Dendritic cell treated with granulocyte-macrophage colony-stimulating factor and Interleukin-4, amounts not matched to agents 40 ng/mL and 50 ng/mL, for 4 days (primary cell): ENCODE data around the gene SP110.
"Not testable (repeated sequence)": the region's sequence is repeated elsewhere in the genome, so short reads cannot be mapped to it uniquely, and the experiment has no call there.

Experiments used
- H3K27ac Mint-ChIP-seq: one replicate; pipeline ENCODE4 v1.8.0; 2022; ENCODE audit warnings: mild to moderate bottlenecking, mixed read lengths
- H3K27me3 Mint-ChIP-seq: one replicate; pipeline ENCODE4 v1.8.0; 2022; ENCODE audit warnings: mild to moderate bottlenecking, mixed read lengths
- H3K36me3 Mint-ChIP-seq: one replicate; pipeline ENCODE4 v1.8.0; 2022; ENCODE audit warnings: low read depth, mixed read lengths
- H3K4me1 Mint-ChIP-seq: one replicate; pipeline ENCODE4 v1.8.0; 2022; ENCODE audit warnings: low read depth, mixed read lengths
- H3K4me3 Mint-ChIP-seq: one replicate; pipeline ENCODE4 v1.8.0; 2022; ENCODE audit warnings: mild to moderate bottlenecking, moderate library complexity, mixed read lengths
- H3K9me3 Mint-ChIP-seq: one replicate; pipeline ENCODE4 v1.8.0; 2022; ENCODE audit warnings: mixed read lengths
- intact Hi-C: fragments of 100-400 bp; cut with micrococcal nuclease; formaldehyde crosslinking; loops from one replicate; pipeline ENCODE4 v1.15.0; 2022

SP110 gene

DNA sequence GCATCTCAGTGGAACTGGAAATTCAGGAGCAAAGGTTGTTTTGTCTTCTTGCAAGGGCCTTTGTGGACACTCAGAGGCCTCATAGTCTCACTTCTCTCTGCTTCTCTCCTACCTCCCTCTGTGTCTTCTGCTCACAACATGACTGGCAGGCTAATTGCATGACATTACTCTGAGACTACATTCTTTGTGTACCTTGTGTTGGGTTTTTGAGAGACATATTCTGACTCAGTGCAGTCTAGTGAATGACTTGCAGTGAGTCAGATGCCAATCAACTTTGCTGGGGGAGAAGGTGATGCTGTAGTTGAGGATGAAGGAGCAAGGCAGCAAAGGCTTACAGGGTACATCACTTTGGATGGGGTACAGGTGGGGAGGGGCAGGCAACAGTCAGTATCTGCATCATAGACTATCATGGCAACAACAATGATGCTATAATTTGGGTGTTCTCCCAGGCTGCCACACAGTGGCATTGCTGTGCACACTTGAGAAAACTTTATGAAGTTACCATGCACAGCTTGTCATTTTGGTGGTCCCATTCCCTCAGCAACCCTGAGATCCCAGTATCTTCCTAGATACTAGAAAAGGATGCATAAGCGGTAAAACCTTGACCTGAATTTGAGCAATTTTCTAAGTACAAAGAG, 81.8 kb downstream of the SP110 start:
- H3K27ac Mint-ChIP-seq, result no peak overlapping the region
- H3K9me3 Mint-ChIP-seq, result peaks cover 28% of the 10 kb centered on the region
- peaks cover 13% of the 10 kb centered on the region for H3K4me1 Mint-ChIP-seq
- no peak overlapping the region for H3K4me3 Mint-ChIP-seq
- intact Hi-C loops, result no loop called here
- H3K27me3 Mint-ChIP-seq, result no peaks in the 10 kb centered on the region
- H3K36me3 Mint-ChIP-seq, result peaks cover 22% of the 10 kb centered on the region

DNA sequence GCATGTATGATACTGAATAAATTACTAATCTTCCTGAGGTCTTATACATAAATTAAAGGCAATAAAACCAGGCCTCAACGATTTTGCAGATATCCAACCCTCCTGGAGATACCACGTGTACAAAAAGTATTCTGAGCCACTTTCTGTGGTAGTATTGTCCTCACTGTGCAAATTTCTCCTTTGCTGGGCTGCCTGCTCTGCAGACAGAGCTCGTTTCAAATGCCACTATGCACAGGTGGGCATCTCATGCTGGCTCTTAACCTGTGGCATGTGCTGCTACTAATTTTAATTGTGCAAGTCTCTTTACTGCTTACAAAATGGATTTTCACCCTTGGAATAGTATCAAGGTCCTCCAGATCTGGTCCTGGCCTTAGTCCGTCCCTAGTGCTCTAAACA, 84.7 kb downstream of the SP110 start:
- Mint-ChIP-seq H3K36me3 (peaks cover 5% of the 10 kb centered on the region), H3K4me1 (peaks cover 13% of the 10 kb centered on the region), H3K27me3 (no peaks in the 10 kb centered on the region), H3K27ac (no peak overlapping the region), H3K9me3 (peaks cover 7% of the 10 kb centered on the region), H3K4me3 (no peak overlapping the region)
- intact Hi-C loops, result no loop called here

DNA sequence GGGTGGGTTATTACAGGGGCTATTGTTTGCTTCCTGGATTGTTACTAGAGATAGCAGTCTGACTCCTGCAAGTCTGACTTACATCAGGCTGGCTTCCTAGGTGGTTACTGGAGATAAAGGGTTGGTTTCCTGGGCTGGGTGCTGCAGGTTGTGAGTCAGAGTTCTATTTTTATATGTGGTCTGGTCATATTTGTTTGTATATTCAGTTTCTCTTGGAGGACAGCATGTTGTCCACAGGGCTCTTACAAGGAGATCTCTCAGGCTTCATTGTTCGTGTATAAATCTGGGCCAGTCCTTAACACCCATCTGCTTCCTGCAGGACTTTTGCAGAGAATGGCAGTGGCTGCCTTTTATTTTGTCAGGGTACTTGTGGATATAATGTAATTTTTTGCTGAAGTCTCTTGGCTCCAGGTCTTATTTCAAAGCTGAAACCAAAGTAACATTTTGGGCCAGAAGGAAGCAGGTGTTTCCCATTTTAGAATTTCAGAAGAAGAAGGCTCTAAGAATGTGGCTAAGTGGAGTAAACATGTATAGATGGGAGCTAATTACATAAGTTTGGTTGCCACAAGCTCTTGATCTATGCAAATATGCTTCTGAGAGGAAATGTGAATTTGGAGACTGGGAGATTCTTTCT, 85.2 kb downstream of the SP110 start:
- peaks cover 1% of the 10 kb centered on the region for H3K9me3 Mint-ChIP-seq
- H3K4me1 Mint-ChIP-seq, result peaks cover 13% of the 10 kb centered on the region
- no peak overlapping the region for H3K4me3 Mint-ChIP-seq
- H3K27ac Mint-ChIP-seq, result no peak overlapping the region
- no peaks in the 10 kb centered on the region for H3K36me3 Mint-ChIP-seq
- H3K27me3 Mint-ChIP-seq, result no peaks in the 10 kb centered on the region
- intact Hi-C loops, result no loop called here

DNA sequence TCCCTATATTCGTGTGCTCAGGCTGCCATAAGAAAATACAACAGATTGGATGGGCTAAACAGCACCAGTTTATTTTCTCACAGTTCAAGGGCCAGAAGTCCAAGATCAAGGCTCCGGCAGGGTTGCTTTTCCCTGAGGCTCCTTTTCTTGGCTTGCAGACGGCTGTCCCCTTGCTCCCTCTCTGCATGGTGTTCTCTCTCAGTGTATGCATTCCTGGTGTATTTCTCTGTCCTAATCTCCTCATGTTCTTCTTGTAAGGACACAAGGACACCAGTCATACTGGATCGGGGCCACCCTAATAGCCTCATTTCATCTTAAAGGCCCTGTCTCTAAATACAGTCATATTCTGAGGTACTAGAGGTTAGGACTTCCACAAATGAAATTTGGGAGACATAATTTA, 88.4 kb downstream of the SP110 start:
- Mint-ChIP-seq H3K4me1 (peaks cover 15% of the 10 kb centered on the region), H3K36me3 (no peaks in the 10 kb centered on the region)

DNA sequence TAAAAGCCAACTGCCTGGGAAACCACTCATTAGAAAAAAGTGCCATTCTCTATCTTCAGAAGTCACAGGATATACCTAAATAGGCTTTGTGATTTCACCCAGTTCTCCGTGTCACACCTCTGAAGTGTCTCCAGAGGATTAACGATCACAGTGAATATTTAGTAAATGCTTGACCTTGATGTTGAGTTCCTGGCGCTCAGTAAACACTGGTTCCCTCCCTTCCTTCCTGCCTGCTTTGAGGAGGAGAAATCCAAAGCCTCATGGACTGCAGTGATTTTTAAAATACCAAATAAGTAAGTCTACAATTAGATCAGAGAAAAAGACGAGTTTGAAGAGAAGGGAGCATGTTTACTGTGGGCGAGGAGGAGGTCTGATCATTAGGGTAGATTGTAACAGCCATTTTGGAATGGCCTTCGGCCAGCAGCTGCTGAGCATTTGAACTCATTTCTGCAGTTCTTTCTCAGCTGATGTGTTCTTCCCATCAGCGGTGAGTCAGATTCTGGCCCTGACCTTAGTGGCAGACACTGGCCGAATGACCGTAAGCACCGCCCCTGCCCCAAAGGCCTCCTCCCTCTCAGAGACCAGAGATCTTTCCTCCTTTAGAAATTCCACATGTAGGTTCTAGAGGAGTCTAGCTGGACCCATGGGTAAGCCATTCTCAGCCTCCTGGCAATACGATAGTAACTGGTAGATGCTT, 89.0 kb downstream of the SP110 start:
- Mint-ChIP-seq H3K4me1 (peaks cover 19% of the 10 kb centered on the region), H3K27ac (no peak overlapping the region), H3K36me3 (no peaks in the 10 kb centered on the region), H3K9me3 (no peaks in the 10 kb centered on the region), H3K27me3 (no peaks in the 10 kb centered on the region), H3K4me3 (no peak overlapping the region)
- intact Hi-C loops, result no loop called here

More for the DNA sequence above, 88.4 kb downstream of the SP110 start:
- no peak overlapping the region for H3K4me3 Mint-ChIP-seq
- H3K9me3 Mint-ChIP-seq, result no peaks in the 10 kb centered on the region
- no peaks in the 10 kb centered on the region for H3K27me3 Mint-ChIP-seq
- intact Hi-C loops, result no loop called here
- no peak overlapping the region for H3K27ac Mint-ChIP-seq

DNA sequence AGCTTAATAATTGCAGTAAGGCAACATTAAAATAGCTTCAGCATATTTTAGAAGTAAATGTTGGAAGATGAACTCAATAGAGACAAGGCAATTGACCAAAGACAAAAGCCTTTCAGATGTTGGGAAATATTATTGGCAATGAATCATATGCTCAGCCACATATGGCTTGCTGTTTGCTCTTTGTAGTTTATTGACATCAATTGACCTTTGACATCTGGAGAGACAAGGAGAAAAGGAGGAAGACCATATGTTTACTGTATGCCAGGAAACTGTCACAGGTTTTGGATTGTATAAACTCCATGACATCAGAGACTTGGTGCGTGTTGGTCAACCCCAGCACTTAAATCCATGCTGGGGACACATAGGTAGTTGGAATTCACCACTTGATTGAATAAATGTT, 90.4 kb downstream of the SP110 start:
- no peaks in the 10 kb centered on the region for H3K27me3 Mint-ChIP-seq
- intact Hi-C loops, result no loop called here
- no peaks in the 10 kb centered on the region for H3K9me3 Mint-ChIP-seq
- no peaks in the 10 kb centered on the region for H3K36me3 Mint-ChIP-seq
- no peak overlapping the region for H3K27ac Mint-ChIP-seq
- no peak overlapping the region for H3K4me3 Mint-ChIP-seq
- H3K4me1 Mint-ChIP-seq, result peaks cover 34% of the 10 kb centered on the region

DNA sequence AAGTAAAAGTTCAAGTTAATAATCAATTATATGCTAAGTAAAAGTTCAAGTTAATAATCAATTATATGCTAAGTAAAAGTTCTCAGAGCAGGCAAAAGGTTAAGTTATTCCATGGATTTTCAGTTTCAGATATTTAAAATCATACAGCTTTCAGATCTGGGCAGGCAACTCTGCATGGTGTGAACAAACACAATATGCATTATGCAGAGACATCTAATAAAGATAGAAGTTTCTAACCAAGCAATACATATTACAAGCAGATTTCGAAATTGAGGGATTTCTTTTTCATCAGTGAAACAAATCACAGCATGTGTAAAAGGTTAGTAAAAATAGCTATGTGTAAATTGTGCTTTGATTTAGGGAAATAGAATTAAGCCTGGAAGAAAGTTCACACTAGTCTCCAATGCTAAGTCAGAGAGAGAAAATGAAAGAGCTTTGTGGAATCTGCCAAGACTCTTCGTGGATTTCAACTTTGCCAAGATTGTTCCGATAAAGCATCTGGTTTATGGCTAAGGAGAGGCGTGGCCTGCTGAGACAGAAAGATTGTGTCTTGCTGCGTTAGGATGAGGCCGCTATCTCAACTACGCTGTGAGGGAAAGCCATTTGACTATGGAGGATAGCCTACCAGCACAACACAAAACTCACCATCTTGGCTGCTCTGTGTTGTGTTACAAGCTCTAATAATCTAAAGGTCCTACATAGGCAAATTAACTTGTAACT, 91.0 kb downstream of the SP110 start:
- no peaks in the 10 kb centered on the region for H3K27me3 Mint-ChIP-seq
- no peak overlapping the region for H3K4me3 Mint-ChIP-seq
- no peaks in the 10 kb centered on the region for H3K9me3 Mint-ChIP-seq
- no peak overlapping the region for H3K27ac Mint-ChIP-seq
- H3K4me1 Mint-ChIP-seq, result peaks cover 38% of the 10 kb centered on the region
- intact Hi-C loops, result no loop called here
- no peaks in the 10 kb centered on the region for H3K36me3 Mint-ChIP-seq

DNA sequence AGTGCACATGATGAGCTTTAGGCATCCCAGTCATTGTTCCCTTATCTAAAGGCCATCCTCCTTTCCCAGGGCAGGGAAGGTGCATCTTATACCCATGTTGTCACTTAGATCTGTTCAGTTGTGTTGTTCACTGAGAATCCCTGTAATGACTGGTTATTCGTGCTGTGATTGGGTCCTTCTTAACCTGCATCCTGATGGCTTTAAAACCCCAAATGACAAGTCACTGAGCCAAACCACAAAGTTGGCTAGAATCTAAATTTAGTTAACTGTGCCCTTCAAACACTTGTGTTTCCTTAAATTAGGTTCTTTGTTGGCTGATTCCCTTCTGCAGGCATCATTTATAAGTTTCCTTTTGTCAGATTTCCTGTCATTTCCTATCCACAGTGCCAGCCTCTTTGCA, 92.6 kb downstream of the SP110 start:
- intact Hi-C loops, result no loop called here
- peaks cover 38% of the 10 kb centered on the region for H3K4me1 Mint-ChIP-seq
- H3K27ac Mint-ChIP-seq, result no peak overlapping the region
- H3K36me3 Mint-ChIP-seq, result no peaks in the 10 kb centered on the region
- H3K4me3 Mint-ChIP-seq, result no peak overlapping the region
- no peaks in the 10 kb centered on the region for H3K27me3 Mint-ChIP-seq
- H3K9me3 Mint-ChIP-seq, result no peaks in the 10 kb centered on the region

DNA sequence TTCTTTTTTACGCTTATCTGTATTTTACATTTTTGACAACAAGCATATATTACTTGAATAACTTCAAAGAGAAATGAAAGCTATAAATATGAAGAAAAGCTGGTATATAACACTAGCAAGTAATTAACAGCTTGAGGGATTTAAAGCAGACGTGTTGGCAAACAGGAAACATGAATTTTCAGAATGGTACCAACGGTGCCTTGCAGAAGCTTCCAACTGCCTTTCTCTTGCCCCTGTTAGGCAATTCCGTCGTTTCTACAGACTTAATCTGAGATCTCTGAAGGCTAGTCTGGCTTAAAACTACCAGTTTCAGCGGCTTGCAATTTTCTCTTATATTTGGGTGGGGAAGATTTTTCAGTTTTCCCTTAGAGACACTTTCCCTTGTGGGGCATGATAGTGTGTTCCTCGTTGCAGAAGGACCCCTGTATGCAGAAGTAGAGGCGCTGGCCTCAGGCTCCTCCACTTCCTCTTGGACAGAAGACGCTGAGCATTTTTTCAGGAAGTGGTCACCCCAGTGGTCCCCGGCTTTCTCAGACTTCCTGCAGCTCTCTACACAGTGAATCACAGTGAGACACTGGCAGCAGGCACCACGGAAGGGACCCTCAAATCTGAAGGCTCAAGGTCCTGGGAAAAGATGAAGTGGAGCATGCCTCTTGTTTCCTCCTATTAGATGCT, 94.9 kb downstream of the SP110 start:
- intact Hi-C loops, result no loop called here
- Mint-ChIP-seq H3K36me3 (no peaks in the 10 kb centered on the region), H3K4me1 (peaks cover 45% of the 10 kb centered on the region), H3K9me3 (peaks cover 21% of the 10 kb centered on the region), H3K27me3 (no peaks in the 10 kb centered on the region), H3K4me3 (peak overlapping the region; percentile 48), H3K27ac (peak overlapping the region; percentile 65)

DNA sequence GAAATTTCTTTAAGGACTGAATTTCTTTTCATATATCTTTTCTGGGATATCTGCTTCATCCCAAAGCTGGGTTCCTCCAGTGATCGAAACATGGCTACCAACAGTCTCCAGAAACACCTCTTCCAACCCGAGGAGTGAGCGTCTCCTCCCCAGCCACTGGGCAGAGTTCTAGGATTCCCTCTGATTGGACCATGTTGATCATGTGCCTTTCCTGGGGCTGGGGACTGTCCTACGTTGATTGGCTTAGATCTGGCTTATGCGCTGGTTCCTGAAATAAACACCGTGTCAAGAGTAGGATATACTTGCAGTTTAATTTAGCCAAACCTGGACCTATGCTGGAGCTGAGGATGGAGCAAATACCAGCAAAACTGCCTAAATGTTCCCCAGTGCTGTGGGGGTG, 95.5 kb downstream of the SP110 start:
- no peak overlapping the region for H3K4me3 Mint-ChIP-seq
- no peak overlapping the region for H3K27ac Mint-ChIP-seq
- peaks cover 27% of the 10 kb centered on the region for H3K9me3 Mint-ChIP-seq
- intact Hi-C loops, result no loop called here
- no peaks in the 10 kb centered on the region for H3K27me3 Mint-ChIP-seq
- peaks cover 42% of the 10 kb centered on the region for H3K4me1 Mint-ChIP-seq
- H3K36me3 Mint-ChIP-seq, result no peaks in the 10 kb centered on the region

DNA sequence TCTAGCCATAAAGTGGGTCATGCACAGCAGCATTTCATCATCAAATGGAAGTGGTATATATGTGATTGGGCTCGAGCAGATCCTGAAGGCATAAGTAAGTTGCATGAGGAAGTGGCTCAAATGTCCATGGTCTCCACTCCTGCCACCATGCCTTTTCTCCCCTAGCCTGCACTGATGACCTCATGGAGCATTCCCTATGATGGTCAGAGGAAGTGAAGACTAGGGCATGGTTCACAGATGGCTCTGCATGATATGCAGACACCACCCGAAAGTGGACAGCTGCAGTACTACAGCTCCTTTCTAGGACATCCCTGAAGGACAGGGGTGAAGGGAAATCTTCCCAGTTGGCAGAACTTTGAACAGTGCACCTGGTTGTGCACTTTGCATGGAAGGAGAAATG, 99.4 kb downstream of the SP110 start:
- intact Hi-C loops, H3K27me3 Mint-ChIP-seq, H3K36me3 Mint-ChIP-seq, H3K4me3 Mint-ChIP-seq, H3K27ac Mint-ChIP-seq: not testable (repeated sequence)
- Mint-ChIP-seq H3K4me1 (peaks cover 21% of the 10 kb centered on the region), H3K9me3 (peaks cover 31% of the 10 kb centered on the region)

DNA sequence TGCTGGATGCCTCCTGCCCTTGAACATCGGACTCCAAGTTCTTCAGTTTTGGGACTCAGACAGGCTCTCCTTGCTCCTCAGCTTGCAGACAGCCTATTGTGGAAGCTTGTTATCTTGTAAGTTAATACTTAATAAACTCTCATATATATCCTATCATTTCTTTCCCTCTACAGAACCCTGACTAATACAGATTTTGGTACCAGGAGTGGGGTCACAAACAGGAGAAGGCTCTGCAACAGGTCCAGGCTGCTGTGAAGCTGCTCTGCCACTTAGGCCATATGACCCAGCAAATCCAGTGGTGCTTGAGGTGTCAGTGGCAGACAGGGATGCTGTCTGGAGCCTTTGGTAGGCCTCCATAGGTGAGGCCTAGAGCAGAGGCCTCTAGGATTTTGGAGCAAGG, 100.0 kb downstream of the SP110 start:
- Mint-ChIP-seq H3K9me3 (peaks cover 32% of the 10 kb centered on the region), H3K4me1 (peaks cover 15% of the 10 kb centered on the region)
- H3K36me3 Mint-ChIP-seq, H3K4me3 Mint-ChIP-seq, H3K27ac Mint-ChIP-seq, H3K27me3 Mint-ChIP-seq, intact Hi-C loops: not testable (repeated sequence)
